ENCODE data around the gene BCAN.

BCAN gene

DNA sequence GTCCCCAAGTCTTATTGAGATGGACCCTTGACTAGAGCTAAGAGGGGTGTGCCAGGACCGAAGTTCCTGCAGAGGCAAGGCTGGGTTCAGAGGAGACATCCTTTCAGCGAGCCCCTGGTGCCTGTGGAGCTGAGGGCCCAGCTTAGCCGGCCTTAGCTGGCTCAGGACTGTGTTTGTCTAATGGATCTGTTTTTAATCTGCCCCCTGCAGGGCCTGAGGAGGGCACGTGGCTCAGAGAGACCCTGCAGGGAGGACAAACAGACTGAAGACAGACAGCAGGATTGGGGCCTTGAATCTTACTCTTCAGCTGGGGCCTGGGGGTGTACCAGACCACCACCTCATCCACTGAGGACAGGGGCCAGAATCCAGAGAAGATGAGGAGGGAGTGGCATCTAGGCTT lies 61.8 kb downstream of the BCAN start:
- TF ChIP-seq, protein P1, sequence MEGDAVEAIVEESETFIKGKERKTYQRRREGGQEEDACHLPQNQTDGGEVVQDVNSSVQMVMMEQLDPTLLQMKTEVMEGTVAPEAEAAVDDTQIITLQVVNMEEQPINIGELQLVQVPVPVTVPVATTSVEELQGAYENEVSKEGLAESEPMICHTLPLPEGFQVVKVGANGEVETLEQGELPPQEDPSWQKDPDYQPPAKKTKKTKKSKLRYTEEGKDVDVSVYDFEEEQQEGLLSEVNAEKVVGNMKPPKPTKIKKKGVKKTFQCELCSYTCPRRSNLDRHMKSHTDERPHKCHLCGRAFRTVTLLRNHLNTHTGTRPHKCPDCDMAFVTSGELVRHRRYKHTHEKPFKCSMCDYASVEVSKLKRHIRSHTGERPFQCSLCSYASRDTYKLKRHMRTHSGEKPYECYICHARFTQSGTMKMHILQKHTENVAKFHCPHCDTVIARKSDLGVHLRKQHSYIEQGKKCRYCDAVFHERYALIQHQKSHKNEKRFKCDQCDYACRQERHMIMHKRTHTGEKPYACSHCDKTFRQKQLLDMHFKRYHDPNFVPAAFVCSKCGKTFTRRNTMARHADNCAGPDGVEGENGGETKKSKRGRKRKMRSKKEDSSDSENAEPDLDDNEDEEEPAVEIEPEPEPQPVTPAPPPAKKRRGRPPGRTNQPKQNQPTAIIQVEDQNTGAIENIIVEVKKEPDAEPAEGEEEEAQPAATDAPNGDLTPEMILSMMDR (IDR thresholded peaks at IDR 0.05; ENCODE audit: unreplicated experiment in 3 of 3) = no peak
- Mint-ChIP-seq H3K9me3 (no peaks in the 10 kb centered on the region), H3K4me1 (peaks cover 55% of the 10 kb centered on the region), H3K36me3 (ENCODE audit: low read depth) (peaks cover 30% of the 10 kb centered on the region), H3K4me3 (peak overlapping the region; percentile 84 to 89 (median 86)), H3K27me3 (ENCODE audit: low read depth) (no peaks in the 10 kb centered on the region), H3K27ac (peak overlapping the region; percentile 97 to 98 (median 98))

DNA sequence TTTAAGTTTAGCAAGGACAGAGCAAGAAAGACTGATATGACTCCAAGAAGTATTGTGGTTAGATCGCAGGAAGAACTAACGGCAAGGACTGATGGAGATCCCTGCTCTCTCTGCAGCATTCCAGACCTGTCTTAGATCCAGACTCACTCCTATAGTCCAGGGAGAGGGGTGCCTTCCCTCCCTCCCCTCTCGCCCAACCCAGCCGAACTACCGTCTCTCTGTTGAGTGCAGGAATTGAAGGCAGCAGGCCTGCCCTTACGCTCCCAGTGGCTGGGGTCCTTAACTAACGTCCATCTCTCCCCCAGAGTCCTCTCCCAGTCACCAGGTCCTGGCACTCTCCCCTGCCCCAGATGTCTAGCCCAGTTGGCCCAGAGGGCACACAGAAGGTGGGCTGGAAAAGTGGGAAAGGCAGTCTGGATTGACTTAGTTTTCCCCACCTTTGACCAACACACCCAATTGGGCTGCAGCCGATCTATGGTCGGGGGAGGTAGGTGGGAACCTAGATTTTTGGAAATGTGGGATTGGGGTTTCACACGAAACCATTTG lies 62.3 kb downstream of the BCAN start:
- Mint-ChIP-seq H3K27me3 (ENCODE audit: low read depth) (no peaks in the 10 kb centered on the region), H3K4me1 (peaks cover 55% of the 10 kb centered on the region), H3K36me3 (ENCODE audit: low read depth) (peaks cover 25% of the 10 kb centered on the region), H3K4me3 (peak overlapping the region; percentile 84 to 89 (median 86)), H3K27ac (peak overlapping the region; percentile 97 to 98 (median 98)), H3K9me3 (no peaks in the 10 kb centered on the region)
- TF ChIP-seq, protein P1 (IDR thresholded peaks at IDR 0.05; ENCODE audit: unreplicated experiment in 3 of 3) = no peak

DNA sequence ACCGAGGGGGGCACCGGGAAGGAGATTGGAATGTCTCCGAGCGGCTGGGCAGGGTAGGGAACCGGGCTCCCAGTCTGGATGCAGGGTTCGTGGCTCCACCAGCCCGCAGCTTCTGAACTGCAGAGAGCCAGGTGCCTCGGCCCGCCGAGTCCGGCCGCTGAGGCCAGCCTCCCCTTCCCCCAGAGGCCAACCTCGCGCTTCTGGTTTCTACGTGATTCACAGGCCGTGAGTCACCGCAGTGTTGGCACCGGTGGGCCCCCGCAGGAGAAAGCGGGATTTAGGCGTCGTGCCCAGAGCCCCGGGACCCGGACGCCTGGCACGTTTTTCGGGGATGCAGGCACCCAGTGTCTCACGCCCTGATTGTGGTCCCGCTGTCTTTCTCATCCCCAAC lies 63.0 kb downstream of the BCAN start:
- peak overlapping the region; percentile 97 to 98 (median 98) for H3K27ac Mint-ChIP-seq
- H3K9me3 Mint-ChIP-seq = no peaks in the 10 kb centered on the region
- peaks cover 60% of the 10 kb centered on the region for H3K4me1 Mint-ChIP-seq
- TF ChIP-seq, protein P1 (IDR thresholded peaks at IDR 0.05; ENCODE audit: unreplicated experiment in 3 of 3) = no peak
- H3K36me3 Mint-ChIP-seq (ENCODE audit: low read depth) = peaks cover 18% of the 10 kb centered on the region
- peak overlapping the region; percentile 84 to 89 (median 86) for H3K4me3 Mint-ChIP-seq
- no peaks in the 10 kb centered on the region for H3K27me3 Mint-ChIP-seq (ENCODE audit: low read depth)

DNA sequence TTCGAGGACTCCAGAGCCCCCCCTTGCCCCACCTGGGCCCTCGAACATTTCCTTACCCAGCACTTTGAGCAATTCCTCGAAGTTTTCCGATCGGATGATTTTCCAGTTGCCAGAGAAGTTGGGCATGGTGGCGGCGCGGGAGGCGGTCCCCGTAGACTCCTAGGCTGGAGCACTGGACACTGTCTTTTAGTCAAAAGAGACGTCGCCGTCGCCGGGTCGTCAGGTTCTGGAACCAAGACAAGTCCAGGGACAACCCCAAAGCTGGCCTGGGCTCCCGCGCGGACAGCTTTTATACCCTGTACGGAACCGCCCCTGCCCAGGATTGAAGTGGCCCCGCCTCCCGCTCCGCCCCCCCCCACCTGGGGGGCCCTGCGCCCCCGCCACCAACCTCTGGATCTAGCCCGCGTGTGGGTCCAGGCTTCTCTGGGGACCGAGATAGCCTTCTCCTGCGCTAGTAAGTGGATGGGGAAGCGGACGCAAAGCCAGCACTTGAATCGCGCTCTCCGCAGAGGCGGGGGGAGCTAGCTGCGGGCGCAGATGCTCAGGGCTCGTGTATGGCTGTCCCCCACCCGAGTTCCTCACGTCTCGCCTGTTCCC lies 63.5 kb downstream of the BCAN start, which contains the start of gene CRABP2:
TSS of gene CRABP2 (minus strand) at position 263 of the 597 bp plus-strand sequence. CDS start at position 126, 137 bp downstream.
- TF ChIP-seq, protein P1 (IDR thresholded peaks at IDR 0.05; ENCODE audit: unreplicated experiment in 3 of 3) = no peak
- H3K27me3 Mint-ChIP-seq (ENCODE audit: low read depth) = no peaks in the 10 kb centered on the region
- peak within 1 kb of the TSS; percentile 84 to 89 (median 86) for H3K4me3 Mint-ChIP-seq
- peaks cover 64% of the 10 kb centered on the region for H3K4me1 Mint-ChIP-seq
- H3K36me3 Mint-ChIP-seq (ENCODE audit: low read depth) = peaks cover 16% of the 10 kb centered on the region
- H3K9me3 Mint-ChIP-seq = no peaks in the 10 kb centered on the region
- H3K27ac Mint-ChIP-seq = peak within 1 kb of the TSS; percentile 97 to 98 (median 98)

DNA sequence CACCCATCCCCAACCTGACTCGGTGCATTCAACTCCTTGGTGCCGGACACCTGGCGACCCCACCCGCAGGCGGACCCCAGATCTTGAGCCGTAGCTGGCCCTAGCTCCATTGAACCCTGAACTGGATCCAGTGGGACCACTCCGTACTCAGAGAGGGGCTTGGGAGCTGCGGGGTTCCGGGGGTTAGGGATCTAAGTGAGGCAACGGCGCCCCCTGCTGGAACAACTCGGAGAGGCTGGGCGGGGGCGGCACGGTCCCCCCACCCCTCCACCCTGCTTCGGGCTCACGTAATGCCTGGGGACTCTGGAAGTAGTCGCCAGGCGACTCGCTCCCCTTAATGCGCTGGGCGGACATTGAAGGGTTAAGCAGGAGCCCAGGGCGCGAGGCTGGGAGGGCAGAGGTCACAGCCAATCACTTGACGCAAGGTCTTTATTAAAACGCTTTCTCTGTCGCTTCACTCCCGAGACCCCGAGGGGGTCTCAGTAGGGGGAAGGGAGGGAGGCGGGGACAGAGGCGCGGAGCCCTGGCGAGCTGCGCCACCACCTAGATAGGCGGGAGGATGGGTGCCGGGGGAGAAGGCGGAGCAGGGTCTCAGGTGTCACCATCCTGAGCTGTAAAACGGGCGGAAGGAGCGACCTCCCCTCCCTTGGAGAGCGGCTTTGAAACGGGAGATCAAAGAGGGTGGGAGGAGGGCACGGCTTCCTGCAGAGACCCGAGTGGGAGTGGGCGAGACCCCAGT lies 64.2 kb downstream of the BCAN start:
- H3K4me3 Mint-ChIP-seq = peak overlapping the region; percentile 84 to 89 (median 86)
- peaks cover 67% of the 10 kb centered on the region for H3K4me1 Mint-ChIP-seq
- TF ChIP-seq, protein P1 (IDR thresholded peaks at IDR 0.05; ENCODE audit: unreplicated experiment in 3 of 3) = peak; percentile 82 to 95 (median 94)
- peaks cover 11% of the 10 kb centered on the region for H3K36me3 Mint-ChIP-seq (ENCODE audit: low read depth)
- H3K27me3 Mint-ChIP-seq (ENCODE audit: low read depth) = no peaks in the 10 kb centered on the region
- H3K9me3 Mint-ChIP-seq = no peaks in the 10 kb centered on the region
- peak overlapping the region; percentile 97 to 98 (median 98) for H3K27ac Mint-ChIP-seq
